NCI-H1417 (cell line): ENCODE measurements around the gene SCRN1.
A peak's percentile ranks its signal among the peaks of the same experiment; 100 is the strongest.
"Not testable (repeated sequence)": the region's sequence is repeated elsewhere in the genome, so short reads cannot be mapped to it uniquely, and the experiment has no call there.

ENCODE experiments used
- DNase-seq, 3 experiments: peaks; one replicate each; lab custom pipeline; 2025; lab: John Stamatoyannopoulos, UW

SCRN1 gene

DNA sequence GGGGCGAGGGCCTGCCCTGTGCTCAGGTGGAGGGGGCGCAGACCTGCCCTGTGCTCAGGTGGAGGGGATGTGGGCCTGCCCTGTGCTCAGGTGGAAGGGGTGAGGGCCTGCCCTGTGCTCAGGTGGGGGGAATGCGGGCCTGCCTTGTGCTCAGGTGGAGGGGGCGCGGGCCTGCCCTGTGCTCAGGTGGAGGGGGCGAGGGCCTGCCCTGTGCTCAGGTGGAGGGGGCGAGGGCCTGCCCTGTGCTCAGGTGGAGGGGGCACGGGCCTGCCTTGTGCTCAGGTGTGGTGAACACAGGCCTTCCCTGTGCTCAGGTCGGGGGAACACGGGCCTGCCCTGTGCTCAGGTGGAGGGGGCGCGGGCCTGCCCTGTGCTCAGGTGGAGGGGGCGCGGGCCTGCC, 98.8 kb downstream of the SCRN1 start:
- DNase-seq: not testable (repeated sequence)

DNA sequence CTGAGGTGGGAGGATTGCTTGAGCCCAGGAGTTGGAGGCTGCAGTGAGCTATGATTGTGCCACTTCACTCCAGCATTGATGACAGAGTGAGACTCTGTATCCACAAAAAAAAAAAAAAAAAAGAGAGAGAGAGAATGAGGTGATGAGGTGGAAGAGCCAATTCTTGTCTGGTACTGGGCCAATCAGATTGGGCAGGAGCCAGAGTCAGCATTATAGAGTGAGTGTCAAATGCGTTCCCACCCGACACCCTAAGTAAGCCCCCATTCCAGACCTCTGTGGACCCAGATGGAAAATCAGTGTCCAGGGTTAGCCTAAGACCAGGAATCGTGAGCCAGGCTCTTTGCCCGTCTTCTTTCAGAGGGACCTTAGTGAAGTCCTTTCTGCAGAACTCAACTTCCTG, 99.3 kb downstream of the SCRN1 start:
- DNase-seq: no peak

DNA sequence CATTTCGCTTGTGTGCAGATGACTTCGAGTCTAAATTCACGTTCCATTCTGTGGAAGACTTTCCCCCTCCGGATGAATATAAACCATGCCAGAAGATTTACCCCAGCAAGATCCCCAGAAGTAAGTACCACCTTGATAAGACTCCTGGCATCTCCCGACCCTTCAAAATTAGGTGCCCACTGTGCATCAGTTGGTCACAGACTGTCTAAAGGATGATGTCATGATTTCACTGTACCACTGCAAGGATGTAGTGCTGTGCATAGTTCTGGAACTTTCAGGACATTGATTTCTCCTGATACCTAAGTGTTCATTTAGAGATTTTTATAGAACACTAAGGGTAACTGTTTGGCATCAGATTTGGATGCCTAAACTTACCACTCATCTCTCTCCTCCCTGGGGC, 100.3 kb downstream of the SCRN1 start:
- DNase-seq: no peak

DNA sequence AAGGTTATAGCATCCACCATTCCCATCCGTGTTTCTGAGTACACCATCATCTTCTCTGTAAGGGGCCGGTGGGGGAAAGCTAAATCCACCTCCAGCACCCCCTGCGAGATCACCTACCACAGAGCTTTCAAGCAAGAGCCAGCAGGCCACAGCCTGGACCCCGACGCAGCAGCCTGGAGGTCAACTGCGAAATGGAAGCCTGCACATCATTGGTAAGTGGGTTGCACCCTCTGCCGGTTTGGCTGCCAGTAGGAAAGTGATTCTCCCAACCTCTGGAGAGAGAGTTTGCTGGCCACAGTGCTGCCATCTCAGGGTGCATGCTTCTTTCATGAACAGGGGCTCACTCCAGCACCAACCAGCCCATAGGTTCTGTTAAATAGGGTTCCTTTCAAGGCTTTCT, 101.6 kb downstream of the SCRN1 start:
- no peak for DNase-seq

DNA sequence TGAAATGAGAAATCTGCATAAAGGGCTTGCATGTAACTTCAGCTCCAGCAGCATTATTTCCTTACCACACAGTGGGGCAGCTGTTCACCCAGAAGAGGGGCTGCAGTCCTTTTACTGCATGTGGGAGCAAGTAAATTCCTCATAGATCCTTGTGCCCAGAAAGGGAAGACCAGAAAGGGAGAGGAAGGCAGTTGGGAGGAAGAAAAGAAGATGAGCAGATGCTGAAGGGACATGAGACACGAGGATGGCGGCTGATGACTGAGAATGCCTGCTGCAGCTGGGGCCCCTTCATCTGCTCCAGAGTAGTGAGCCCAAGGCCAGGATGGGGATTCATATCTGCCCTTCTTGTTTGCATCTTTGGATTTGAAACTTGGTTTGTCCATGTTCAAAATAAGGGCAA, 102.8 kb downstream of the SCRN1 start:
- DNase-seq: no peak

DNA sequence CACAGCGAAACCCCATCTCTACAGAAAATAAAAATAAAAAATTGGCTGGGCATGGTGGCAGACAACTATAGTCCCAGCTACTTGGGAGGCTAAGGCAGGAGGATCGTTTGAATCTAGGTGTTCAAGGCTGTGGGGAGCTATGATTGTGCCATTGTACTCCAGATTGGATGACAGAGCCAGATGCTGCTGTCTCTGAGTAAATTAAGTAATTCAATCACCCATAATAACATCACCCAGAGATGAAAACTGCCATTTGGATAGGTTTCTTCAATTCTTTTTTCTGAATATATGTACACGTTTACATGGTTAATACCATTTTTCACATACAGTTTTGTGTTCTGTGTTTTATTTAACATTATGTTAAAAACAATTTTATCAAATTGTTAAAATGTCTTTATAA, 104.0 kb downstream of the SCRN1 start:
- no peak for DNase-seq

DNA sequence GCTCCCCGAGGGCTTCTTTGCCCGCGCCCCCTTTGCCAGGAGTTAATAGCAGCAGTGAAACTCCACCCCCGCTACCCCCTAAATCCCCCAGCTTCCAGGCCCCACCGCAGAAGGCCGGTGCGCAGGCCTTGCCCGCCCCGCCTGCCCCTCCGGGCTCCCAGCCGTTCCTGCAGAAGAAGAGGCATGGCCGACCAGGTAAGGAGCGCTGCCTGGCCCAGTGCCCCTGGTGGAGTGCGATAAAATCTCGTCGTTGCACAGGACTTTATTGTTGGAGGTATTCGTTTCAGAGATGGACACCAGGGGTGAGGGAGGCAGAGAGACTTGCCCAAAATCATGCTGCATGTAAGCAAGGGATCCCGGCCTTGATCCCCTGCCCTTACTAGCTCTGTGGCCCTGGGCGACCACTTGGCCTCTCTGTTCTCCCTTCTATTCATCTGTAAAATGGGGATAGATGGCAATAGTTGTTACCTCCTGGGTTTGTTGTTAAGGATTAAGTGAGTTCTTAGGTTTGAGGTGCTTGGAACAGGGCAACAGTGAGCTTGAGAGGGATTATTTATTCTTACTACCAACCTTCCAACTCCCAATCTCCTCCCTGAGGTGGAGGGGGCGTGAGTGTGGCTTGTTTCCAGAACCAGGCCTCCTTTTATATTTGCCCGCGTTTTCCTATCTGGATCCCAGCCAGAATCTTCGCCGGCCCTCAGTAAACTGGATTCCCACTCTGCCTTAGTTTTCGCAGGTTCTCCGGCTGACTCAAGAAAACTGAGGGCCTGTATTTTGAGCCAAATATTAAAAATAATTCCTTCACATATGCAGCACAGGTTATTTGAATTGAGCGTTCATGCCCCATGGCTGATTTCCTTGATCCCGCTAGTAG, 105.0 kb downstream of the SCRN1 start:
- DNase-seq: peak in 2 of 3 experiments; percentile 58 to 61

DNA sequence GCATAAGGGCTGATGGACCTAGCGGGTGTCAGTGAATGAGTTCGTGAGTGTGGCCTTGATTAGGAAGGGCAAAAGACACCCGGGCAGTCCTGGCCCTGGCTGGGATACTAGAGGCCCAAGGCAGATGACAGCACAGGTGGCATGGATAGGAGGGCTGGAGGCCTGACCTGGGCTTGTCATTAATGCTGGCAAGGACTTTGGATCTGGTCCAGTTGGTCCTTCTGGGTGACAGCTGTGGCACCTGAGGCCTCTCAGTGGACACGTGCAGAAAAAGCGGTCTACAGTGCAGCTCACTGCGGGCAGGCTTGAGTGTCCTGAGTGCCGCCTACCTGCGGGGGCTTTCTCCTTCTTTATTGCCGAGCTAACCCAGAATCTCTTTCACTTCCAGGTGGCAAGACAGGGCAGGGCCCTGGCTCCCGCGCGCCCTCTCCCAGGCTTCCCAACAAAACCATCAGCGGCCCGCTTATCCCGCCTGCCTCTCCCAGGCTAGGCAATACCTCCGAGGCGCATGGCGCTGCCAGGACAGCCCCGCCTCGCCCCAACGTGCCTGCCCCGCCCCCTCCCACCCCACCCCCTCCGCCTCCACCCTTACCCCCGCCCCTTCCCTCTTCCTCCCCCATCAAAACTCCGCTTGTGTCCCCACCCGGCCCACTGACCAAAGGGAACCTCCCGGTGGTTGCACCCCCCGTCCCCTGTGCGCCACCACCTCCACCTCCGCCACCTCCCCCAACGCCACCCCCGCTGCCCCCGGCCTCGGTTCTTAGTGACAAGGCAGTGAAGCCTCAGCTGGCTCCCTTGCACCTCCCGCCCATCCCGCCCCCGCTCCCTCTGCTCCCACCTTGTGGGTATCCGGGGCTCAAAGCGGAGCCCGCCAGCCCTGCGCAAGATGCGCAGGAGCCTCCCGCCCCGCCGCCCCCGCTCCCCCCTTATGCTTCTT, 105.9 kb downstream of the SCRN1 start:
- peak in 2 of 3 experiments; percentile 59 to 61 for DNase-seq

DNA sequence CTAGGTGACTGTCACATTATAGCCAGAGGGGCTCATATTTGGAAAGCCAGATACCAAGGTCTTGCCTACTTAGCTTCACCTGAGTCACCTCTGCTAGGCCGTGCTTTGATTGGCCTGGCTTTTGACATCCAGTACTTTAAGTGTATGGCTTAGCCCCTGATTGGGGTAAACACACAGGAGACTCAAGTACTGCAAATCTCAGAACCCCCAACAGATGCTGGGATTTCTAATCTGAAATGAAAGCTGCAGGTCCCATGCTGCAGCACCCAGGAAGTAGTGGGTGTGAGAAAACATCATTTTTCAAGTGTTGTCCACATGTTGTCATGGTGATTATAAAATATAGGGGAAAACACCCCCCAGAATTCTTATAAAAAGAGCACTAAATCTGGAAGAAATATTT, 107.1 kb downstream of the SCRN1 start:
- DNase-seq: no peak

DNA sequence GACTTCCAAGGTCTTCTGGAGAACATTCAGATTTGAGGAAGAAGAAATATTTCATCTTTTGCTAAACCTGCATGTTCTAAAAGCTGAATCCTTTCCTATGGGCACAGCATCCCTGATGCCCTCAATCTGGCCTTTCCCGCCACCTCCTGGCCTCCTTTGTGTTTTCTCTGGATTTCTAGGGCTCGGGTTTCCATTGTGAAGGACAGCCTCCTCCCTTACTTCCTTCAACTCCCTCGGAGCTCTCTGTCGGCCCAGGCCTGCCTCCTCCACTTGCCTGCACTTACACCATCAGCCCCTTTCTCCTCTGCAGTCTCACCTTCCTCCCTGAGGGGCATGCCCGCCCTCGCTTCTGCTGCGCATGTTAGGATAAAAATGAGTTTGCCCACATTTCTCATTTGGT, 107.9 kb downstream of the SCRN1 start:
- DNase-seq: peak in 1 of 3 experiments; percentile 21

DNA sequence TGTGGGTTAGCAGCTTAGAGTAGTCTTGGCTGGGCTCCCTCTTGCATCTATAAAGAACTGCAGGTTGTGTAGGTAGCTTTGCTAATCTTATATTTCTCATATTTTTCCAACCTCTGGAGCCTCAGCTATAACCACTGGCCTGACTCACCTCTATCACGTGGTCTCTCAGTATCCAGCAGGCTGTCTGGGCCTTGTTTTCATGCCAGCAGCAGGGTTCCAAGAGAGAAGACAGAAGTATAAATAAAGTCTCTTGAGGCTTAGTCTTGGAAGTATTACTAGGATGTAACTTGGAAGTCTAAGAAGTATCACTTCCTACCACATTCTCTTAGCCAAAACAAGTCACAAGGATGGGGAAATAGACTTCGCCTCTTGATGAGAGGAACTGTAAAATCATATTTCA, 110.0 kb downstream of the SCRN1 start:
- DNase-seq: no peak

DNA sequence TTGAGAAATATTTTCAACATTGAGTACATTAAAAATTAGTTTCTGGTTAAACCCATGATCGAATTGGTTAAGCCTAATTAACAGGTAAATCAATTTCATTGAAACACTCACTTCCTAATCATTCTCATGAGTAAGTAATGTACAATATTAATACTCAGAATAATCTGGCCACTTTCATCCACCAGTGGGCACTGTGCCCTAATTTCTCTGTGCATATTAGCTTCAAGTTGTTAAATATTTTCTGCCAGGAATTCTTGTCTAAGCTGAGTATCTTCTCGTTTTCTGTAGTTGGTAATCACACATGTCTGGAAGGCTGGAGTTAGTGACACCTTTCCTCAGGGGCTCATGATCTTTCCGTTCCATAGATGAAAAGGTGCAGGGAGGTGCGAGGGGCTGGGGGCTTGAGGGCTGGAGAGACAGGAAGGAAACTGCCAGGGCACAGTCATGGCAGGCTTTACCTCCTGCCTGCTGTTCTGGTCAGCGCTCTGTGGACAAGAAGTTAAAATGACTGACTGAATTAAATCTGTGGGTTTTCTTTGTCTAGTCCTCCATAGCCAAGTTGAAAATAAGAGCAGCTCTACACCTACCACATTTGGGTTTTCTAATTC, 111.4 kb downstream of the SCRN1 start:
- peak; percentile 33 to 66 (median 47) for DNase-seq

DNA sequence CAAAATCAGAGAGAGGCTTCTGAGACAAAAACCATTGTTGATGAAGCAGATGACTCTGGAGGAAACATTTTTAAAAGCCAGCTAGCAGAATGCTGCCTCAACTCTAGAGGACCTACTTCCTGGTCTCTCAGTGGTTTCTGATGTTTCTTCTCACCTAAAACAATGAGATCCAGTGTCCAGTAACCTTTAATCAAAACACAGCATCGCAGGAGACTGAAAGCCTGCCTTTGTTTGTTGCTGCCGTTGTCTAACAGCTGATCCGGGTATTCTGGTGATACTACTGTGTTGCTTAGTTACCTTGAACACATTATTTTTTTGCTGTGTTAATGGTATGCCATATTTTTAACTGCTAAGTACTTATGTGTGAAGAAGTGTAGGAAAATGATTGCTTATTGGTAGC, 112.4 kb downstream of the SCRN1 start:
- peak in 2 of 3 experiments; percentile 22 to 78 for DNase-seq

DNA sequence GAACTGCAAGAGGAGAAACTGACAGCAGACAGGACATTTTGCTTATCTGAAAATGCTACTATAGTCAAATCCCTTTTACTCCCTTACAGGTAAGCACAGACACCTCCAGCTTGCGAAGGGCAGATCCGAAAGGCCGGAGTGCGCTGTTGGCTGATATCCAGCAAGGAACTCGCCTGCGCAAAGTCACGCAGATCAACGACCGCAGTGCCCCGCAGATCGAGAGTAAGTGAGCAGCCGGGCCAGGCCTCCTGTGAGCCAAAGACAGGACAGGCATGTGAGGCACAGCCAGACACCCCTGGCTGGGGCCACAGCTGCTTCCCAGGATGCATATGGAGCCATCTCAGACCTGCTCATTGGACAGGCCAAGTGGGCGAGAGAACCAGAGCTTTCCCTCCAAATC, 113.9 kb downstream of the SCRN1 start:
- DNase-seq: no peak

DNA sequence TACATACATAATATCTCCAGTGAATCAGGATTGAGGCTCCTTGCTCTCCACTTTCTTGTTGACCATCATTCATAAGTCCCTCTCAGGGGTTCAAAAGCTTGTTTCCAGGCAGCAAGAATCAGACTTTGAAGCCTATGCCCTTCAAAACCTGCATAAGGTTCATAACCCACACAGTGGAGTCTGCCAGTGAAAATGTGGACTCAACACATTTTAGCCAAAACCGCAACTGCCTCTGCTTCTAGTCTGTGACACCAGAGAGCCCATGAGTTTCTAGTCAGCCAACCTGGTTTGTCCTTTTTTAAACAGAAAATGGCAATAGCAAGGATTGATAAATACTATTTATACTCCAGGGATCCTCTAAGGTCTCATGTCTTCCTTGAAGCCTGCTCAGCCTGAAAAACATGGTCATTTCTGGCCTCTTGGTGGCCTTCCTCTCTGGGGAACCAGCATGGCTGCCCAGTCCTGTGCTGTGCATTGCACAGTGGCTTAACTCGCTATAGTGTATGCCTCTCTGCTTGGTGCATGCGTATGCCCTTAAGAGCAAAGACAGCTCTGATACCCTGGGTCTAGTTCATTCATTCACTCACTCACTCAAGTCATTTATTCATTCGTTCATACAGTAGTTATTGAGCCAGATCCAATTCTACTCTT, 115.8 kb downstream of the SCRN1 start:
- DNase-seq: no peak

DNA sequence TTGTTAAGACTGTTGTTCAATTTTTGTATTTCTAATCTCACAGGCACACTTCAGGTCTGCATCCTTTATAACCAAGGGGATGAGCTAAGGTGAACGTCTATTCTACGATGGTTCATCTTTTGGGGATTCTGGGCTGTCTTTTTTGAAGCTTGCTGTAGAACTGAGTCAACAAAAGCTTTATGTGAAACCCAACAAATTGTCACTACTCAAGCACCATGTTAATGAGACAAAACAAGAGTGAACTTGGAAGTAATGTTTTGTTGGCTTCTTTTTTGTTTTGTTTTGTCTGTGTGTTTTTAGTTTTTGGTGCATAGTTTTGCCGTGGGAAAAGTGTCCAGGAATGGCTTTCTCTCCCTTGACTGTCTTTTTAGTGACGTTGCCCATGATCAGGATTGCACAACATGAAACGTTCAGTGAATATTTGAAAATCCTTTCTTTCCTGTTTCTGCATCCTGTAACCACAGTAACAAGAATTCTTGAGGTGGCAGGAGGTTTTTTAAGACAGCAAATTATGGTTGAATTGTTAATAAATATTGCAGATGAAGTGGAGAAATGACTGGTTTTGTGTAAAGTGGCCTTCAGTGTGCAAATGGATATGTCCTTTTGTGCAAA, 117.7 kb downstream of the SCRN1 start:
- DNase-seq: no peak
